HepG2 (cell line): Measurements from ENCODE around the gene PDZD7. TPM values are rescaled to one million over a fixed set of nuclear protein-coding genes. Genes with fewer than 3 reads are reported as not detected.

Source experiments
- AGO2 ChIP-seq: fragments of 200-400 bp; formaldehyde crosslinking; optimal IDR thresholded peaks from 2 replicates; pipeline ENCODE3; 2017; ENCODE audit warnings: mild to moderate bottlenecking, low read depth, low read length, moderate library complexity
- FOXO1 ChIP-seq: sonication (generic); formaldehyde crosslinking; IDR thresholded peaks from 2 replicates; pipeline ENCODE4 v1.4.0; 2020; ENCODE audit warnings: missing genetic modification reagents
- HDAC2 ChIP-seq: sonication (generic); formaldehyde crosslinking; IDR thresholded peaks from 2 replicates; pipeline ENCODE4 v1.4.0; 2020; ENCODE audit warnings: missing genetic modification reagents
- KLF11 ChIP-seq: IDR thresholded peaks from 2 replicates; pipeline ENCODE4 v1.6.1; 2016; ENCODE audit warnings: missing compliant biosample characterization
- MBD4 ChIP-seq: IDR thresholded peaks from 2 replicates; pipeline ENCODE4 v1.6.1; 2012; ENCODE audit warnings: low read length, inconsistent platforms, borderline replicate concordance
- NCOA2 ChIP-seq: sonication (generic); formaldehyde crosslinking; IDR thresholded peaks from 2 replicates; pipeline ENCODE4 v1.8.0; 2022; ENCODE audit warnings: inconsistent platforms
- RCOR2 ChIP-seq: IDR thresholded peaks from 2 replicates; pipeline ENCODE4 v1.6.1; 2016; ENCODE audit warnings: missing biosample characterization, missing genetic modification reagents
- RXRB ChIP-seq: IDR thresholded peaks from 2 replicates; pipeline ENCODE4 v1.6.1; 2016; ENCODE audit warnings: borderline replicate concordance, missing genetic modification reagents, missing compliant biosample characterization
- SP2 ChIP-seq: sonication (generic); formaldehyde crosslinking; IDR thresholded peaks from 2 replicates; pipeline ENCODE4 v1.5.1; 2020; ENCODE audit warnings: mild to moderate bottlenecking, missing genetic modification reagents
- ZFP36L2 ChIP-seq: sonication (generic); formaldehyde crosslinking; IDR thresholded peaks from 2 replicates; pipeline ENCODE4 v1.4.0; 2020; ENCODE audit warnings: missing genetic modification reagents
- ZKSCAN1 ChIP-seq: fragments of 150-350 bp; IDR thresholded peaks from 2 replicates; pipeline ENCODE4 v1.6.1; 2014; ENCODE audit warnings: low read length
- ZNF256 ChIP-seq: sonication (generic); formaldehyde crosslinking; conservative IDR thresholded peaks from 2 replicates; pipeline ENCODE4 v1.4.0; 2020; ENCODE audit warnings: missing genetic modification reagents
- ZNF552 ChIP-seq: sonication (generic); formaldehyde crosslinking; IDR thresholded peaks from 2 replicates; pipeline ENCODE4 v1.9.0; 2022; ENCODE audit warnings: missing genetic modification reagents, mild to moderate bottlenecking, borderline replicate concordance
- ZNF660 ChIP-seq: sonication (generic); formaldehyde crosslinking; IDR thresholded peaks from 2 replicates; pipeline ENCODE4 v1.5.1; 2020; ENCODE audit warnings: mild to moderate bottlenecking, low read depth, missing genetic modification reagents, borderline replicate concordance
- ZNF75D ChIP-seq: sonication (generic); formaldehyde crosslinking; IDR thresholded peaks from 2 replicates; pipeline ENCODE4 v1.8.1; 2023; ENCODE audit warnings: missing genetic modification reagents, mild to moderate bottlenecking, borderline replicate concordance
- ZNF775 ChIP-seq: sonication (generic); formaldehyde crosslinking; IDR thresholded peaks from 2 replicates; pipeline ENCODE4 v1.4.0; 2020; ENCODE audit warnings: missing genetic modification reagents, mild to moderate bottlenecking, moderate library complexity, borderline replicate concordance
- ZNF781 ChIP-seq: sonication (generic); formaldehyde crosslinking; IDR thresholded peaks from 2 replicates; pipeline ENCODE4 v1.5.1; 2020; ENCODE audit warnings: borderline replicate concordance, mild to moderate bottlenecking, missing genetic modification reagents; ENCODE audit errors: not compliant biosample characterization
- ZNF891 ChIP-seq: sonication (generic); formaldehyde crosslinking; IDR thresholded peaks from 2 replicates; pipeline ENCODE4 v1.5.0; 2020; ENCODE audit warnings: mild to moderate bottlenecking, missing genetic modification reagents
- polyA plus RNA-seq, 8 experiments: library from polyadenylated mRNA; depleted of rRNA in 3 of 8; stranded (reverse) in 7 of 8; unstranded in 1 of 8; fragments of >200 nt; fragmentation: Illumina TruSeq in 4 of 8; extraction: Trizol in 4 of 8; gene quantifications; 2 replicates each; pipeline versions ENCODE4 v1.2.1 to v1.2.3, GENCODE V29; 2011 to 2016; ENCODE audit warnings: low read depth in 4 of 8, missing spikeins in 1 of 8, mixed read lengths in 1 of 8; ENCODE audit not compliant: insufficient read depth in 1 of 8
- total RNA-seq, 5 experiments: library from RNA; depleted of rRNA; stranded (reverse); fragments of >200 nt; fragmentation: Illumina TruSeq; extraction: Trizol; gene quantifications; 2 replicates each; pipeline ENCODE4 v1.2.3, GENCODE V29; 2016; ENCODE audit warnings: low read depth in 1 of 5
- TF ChIP-seq, protein P1 (sequence below): fragments of 450-650 bp; IDR thresholded peaks from 2 replicates; pipeline ENCODE4 v1.6.1; 2017; ENCODE audit warnings: mild to moderate bottlenecking
- TF ChIP-seq, protein P2 (sequence below): sonication (generic); formaldehyde crosslinking; IDR thresholded peaks from 2 replicates; pipeline ENCODE4 v1.4.0; 2020; ENCODE audit warnings: mild to moderate bottlenecking, low read depth, missing genetic modification reagents
- TF ChIP-seq, protein P3 (sequence below): sonication (generic); formaldehyde crosslinking; IDR thresholded peaks from 2 replicates; pipeline ENCODE4 v1.8.0; 2022; ENCODE audit warnings: mild to moderate bottlenecking, missing genetic modification reagents, borderline replicate concordance
- TF ChIP-seq, protein P4 (sequence below), 2 experiments: sonication (generic) in 1 of 2; formaldehyde crosslinking in 1 of 2; IDR thresholded peaks; 2 replicates each; pipeline versions ENCODE4 v1.4.0 to v1.6.1; 2018 to 2020; ENCODE audit warnings: missing genetic modification reagents in 2 of 2, borderline replicate concordance in 1 of 2, low read depth in 1 of 2, mild to moderate bottlenecking in 1 of 2, missing biosample characterization in 1 of 2

Gene PDZD7
- total and polyA plus RNA-seq, 2 of the 13 experiments (the other 11 are each of a cell fraction or from before 2014, with no cell fraction given): 0.58 to 0.73 TPM

DNA sequence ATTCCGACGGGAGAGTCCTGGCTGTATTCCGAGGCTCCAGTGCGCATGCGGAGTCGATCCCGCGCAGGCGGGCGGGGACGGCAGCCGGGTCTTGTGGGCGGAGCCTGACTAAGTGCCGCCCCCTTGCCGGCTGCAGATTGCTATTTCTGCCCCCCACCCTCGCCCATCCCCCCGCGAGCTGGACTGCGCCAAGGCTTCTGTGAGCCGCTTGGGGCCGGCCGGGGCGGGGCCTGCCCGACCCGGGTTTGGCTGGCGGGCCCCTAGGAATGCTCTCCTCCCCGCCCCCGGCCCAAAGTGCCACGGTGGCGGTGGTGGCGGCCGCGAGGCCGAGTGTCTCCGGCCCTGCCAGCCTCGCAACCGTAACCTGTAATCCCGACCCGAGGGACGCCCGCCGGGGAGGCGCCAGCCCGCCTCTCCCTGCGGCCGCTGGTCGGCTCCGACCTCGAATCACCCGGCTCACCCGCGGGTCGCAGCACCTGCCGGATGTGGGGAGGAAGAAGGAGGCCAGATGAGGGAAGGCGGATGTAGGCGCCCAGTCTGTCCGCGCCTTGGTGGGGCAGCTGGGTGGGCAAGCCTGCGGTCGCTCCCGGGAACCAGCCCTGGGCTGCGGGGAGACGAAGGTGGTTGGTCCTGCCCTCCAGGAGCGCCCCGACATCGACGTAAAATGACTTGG lies 30.2 kb upstream of the PDZD7 start (continued):
- TF ChIP-seq SP2 (CRISPR knock-in tag) (no peak; the same call in 1 of the 2 replicates), RCOR2 (CRISPR knock-in tag) (no peak), ZNF775 (no peak), AGO2 (peak; percentile 97), ZNF781 (CRISPR knock-in tag) (no peak), NCOA2 (no peak; the same call in 1 of the 2 replicates), ZNF660 (no peak), ZNF891 (CRISPR knock-in tag) (no peak), ZKSCAN1 (0 out of 2 replicates have a peak, but pooled peaks have one; percentile 11), MBD4 (no peak), ZNF256 (no peak), ZFP36L2 (no peak), ZNF552 (CRISPR knock-in tag) (no peak; the same call in 1 of the 2 replicates), RXRB (CRISPR knock-in tag) (peak; percentile 39; the same call in 1 of the 2 replicates), KLF11 (CRISPR knock-in tag) (no peak), FOXO1 (peak; percentile 15; the same call in 1 of the 2 replicates), HDAC2 (CRISPR knock-in tag) (no peak), ZNF75D (CRISPR knock-in tag) (no peak)
- TF ChIP-seq, protein P1, sequence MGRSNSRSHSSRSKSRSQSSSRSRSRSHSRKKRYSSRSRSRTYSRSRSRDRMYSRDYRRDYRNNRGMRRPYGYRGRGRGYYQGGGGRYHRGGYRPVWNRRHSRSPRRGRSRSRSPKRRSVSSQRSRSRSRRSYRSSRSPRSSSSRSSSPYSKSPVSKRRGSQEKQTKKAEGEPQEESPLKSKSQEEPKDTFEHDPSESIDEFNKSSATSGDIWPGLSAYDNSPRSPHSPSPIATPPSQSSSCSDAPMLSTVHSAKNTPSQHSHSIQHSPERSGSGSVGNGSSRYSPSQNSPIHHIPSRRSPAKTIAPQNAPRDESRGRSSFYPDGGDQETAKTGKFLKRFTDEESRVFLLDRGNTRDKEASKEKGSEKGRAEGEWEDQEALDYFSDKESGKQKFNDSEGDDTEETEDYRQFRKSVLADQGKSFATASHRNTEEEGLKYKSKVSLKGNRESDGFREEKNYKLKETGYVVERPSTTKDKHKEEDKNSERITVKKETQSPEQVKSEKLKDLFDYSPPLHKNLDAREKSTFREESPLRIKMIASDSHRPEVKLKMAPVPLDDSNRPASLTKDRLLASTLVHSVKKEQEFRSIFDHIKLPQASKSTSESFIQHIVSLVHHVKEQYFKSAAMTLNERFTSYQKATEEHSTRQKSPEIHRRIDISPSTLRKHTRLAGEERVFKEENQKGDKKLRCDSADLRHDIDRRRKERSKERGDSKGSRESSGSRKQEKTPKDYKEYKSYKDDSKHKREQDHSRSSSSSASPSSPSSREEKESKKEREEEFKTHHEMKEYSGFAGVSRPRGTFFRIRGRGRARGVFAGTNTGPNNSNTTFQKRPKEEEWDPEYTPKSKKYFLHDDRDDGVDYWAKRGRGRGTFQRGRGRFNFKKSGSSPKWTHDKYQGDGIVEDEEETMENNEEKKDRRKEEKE: no peak
- TF ChIP-seq, protein P2, sequence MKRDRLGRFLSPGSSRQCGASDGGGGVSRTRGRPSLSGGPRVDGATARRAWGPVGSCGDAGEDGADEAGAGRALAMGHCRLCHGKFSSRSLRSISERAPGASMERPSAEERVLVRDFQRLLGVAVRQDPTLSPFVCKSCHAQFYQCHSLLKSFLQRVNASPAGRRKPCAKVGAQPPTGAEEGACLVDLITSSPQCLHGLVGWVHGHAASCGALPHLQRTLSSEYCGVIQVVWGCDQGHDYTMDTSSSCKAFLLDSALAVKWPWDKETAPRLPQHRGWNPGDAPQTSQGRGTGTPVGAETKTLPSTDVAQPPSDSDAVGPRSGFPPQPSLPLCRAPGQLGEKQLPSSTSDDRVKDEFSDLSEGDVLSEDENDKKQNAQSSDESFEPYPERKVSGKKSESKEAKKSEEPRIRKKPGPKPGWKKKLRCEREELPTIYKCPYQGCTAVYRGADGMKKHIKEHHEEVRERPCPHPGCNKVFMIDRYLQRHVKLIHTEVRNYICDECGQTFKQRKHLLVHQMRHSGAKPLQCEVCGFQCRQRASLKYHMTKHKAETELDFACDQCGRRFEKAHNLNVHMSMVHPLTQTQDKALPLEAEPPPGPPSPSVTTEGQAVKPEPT (CRISPR knock-in tag): no peak
- TF ChIP-seq, protein P3, sequence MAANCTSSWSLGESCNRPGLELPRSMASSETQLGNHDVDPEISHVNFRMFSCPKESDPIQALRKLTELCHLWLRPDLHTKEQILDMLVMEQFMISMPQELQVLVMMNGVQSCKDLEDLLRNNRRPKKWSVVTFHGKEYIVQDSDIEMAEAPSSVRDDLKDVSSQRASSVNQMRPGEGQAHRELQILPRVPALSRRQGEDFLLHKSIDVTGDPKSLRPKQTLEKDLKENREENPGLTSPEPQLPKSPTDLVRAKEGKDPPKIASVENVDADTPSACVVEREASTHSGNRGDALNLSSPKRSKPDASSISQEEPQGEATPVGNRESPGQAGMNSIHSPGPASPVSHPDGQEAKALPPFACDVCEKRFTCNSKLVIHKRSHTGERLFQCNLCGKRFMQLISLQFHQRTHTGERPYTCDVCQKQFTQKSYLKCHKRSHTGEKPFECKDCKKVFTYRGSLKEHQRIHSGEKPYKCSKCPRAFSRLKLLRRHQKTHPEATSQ (CRISPR knock-in tag): 0 out of 2 replicates have a peak, but pooled peaks have one; percentile 4
- TF ChIP-seq, protein P4, sequence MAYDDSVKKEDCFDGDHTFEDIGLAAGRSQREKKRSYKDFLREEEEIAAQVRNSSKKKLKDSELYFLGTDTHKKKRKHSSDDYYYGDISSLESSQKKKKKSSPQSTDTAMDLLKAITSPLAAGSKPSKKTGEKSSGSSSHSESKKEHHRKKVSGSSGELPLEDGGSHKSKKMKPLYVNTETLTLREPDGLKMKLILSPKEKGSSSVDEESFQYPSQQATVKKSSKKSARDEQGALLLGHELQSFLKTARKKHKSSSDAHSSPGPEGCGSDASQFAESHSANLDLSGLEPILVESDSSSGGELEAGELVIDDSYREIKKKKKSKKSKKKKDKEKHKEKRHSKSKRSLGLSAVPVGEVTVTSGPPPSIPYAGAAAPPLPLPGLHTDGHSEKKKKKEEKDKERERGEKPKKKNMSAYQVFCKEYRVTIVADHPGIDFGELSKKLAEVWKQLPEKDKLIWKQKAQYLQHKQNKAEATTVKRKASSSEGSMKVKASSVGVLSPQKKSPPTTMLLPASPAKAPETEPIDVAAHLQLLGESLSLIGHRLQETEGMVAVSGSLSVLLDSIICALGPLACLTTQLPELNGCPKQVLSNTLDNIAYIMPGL (CRISPR knock-in tag; IDR thresholded peaks at IDR 0.05; ENCODE audit: borderline replicate concordance in 1 of 2, low read depth in 1 of 2): peak; percentile 75 to 85
